HG03439 (cell line): Measurements from ENCODE around the gene TTC7B.

Experiments
- ATAC-seq: cut with Tn5 transposase; IDR thresholded peaks from one replicate; pipeline ENCODE4 v1.9.1; 2021; ENCODE audit warnings: mild to moderate bottlenecking, moderate library complexity; ENCODE audit not compliant: unreplicated experiment

The TTC7B gene

DNA sequence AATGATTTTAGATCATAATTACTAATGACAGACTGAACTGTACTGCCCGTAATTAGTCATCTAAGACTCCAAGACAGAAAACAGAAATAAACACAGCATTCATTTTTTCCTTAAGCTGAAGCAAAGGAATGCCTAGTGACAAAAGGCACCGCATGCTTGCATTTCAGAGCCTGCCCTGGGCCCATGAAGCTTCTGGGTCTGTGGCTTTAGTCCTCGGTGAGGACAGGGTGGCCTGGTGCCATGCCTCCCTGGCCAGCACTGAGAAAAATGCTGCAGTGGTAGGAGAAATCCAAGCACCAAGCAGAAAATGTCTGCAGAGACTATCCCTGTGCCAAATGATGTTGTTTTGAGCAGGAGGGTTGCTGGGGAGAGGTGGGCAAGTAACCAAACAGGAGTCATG, 247.8 kb downstream of the TTC7B start:
- no peak for ATAC-seq

DNA sequence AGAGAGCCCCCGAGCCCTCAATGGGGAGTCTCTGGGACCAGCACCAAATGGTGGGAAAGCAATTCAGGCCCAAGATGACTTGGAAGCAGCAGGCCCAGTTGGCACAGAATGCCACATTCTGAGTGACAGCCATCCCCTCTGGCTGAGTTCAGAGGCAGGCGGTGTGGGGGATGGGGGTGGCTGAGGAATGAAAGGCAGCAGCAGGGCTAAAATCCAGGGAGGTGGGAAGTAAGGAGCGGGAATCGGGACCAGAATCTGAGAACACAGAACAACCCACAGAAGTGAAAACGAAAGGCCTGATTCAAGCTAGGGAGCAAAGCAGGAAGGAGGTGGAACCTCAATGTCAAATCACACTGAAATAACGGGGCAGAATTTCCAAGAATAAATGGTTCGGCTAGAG, 248.2 kb downstream of the TTC7B start:
- no peak for ATAC-seq

DNA sequence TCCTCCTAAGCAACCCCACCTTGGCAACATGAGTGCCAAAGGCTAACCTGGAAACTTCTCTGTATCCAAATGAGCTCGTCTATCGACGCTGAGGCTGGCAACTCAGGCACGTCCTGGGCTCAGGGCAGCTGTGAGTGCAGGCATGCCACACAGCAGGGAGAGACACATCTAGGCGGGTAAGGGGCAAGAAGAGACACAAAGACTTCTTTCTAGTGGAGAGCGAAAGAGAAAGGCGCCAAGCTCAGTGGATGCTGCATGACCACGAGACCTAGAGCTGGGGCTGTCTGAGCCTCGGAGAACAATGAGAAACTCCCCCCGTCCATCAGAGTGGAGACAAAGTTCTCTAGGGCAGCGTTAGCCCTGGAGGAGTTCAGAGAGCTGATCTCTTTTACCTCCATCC, 249.0 kb downstream of the TTC7B start:
- no peak for ATAC-seq

DNA sequence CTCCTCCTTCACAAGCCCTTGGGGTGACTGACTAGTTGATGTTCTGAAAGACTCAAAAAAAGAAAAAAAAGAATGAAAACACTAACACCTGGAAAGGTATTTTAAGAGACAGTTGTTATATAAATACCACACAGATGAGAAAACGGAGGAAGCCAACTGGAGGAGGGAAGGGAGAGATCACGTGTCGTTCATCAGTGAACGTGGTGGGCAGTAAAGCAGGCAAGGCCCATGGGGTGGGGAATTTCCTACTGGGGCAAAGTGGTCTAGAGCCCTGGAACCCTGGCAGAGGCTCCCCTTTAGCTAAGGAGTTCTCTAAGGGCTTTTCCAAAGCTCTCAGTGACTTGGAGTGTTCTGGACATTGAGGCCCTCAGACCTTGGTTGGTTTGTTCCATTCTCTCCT, 249.7 kb downstream of the TTC7B start:
- ATAC-seq, result no peak

DNA sequence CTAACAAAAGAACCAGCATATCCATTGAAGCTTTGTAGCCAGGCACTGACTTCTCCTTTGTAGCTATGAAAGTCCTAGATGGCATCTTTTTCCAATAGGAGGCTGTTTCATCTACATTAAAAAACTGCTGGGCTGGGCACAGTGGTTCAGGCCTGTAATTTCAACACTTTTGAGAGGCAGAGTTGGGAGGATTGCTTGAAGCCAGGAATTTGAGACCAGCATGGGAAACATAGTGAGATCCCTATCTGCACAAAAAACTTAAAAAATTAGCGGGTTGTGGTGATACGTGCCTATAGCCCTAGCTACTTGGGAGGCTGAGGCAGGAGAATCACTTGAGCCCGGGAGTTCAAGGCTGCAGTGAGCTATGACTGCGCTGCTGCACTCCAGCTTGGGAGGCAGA, 251.7 kb downstream of the TTC7B start:
- ATAC-seq, result no peak

DNA sequence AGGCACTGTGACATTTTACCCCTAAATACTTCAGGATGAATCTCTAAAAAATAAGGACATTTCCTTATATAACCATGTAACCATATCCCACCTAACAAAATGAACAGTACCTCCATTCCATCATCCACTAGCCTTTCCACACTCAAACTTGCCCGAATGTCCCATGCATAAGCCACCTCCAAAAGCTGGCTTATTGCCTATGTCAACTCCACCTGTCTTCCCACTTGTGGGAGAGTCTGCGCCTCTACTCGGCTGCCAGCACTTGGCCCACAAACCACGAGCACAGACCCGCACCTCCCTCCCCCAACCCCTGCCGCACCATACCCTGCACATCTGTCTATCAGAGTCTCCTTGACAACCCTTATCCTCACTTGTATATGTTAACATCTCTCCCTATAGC, 253.6 kb downstream of the TTC7B start:
- ATAC-seq, result no peak

DNA sequence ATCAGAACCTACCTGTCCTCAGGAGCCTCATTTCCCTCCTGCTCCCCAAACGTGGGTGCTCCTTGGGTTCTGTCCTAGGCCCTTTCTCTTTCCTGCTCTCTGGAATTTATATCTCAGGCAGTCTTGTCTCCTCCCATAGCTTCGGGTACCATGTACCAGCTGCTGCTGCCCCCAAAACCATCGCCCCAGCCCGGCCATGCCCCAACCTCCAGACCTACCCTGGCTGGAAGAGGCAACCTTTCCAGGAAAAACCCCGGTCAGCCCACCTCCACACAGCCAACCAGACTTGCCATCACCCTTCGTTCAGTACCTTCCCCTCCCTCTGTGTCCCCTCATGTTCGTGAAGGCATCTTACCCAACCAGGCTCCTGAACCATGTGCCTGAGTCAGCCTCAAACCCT, 254.3 kb downstream of the TTC7B start:
- no peak for ATAC-seq

DNA sequence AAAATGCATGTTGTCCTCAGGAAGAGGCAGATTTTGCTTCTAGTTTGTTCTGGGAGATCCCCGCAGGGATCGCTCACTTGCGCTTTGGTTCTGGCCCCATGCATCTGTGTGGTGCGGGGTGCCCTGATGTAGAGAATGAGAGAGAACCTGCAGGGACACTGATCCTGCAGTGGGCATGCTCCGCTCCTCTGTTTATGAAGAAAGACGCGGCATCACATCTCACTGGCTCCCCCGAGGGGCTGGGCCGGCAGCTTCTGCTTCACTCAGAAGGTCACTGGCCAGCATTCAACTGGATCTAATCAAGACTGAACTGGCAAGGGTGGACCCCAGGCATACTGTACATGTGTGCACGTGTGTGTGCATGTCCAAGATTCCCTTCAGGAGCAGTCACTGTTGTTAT, 255.2 kb downstream of the TTC7B start:
- no peak for ATAC-seq

DNA sequence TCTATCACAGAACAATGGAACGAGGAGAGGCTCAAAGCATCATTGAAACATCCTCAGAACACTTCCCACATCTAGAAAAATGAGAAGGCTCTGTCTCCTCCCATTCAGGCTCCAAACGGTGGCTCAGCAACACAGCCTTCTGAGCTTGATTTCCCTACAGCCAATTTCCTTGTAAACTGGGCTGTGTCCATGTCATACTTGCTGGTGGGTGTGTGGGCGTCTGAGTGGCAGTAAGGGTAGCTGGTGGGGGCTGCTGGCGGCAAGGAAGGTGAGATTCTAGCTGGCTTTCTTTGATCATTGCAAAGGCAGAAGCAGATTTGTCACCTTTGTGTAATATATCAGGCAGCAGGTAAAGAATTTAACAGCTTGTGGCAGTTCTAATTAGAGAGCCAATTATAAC, 255.7 kb downstream of the TTC7B start:
- no peak for ATAC-seq

DNA sequence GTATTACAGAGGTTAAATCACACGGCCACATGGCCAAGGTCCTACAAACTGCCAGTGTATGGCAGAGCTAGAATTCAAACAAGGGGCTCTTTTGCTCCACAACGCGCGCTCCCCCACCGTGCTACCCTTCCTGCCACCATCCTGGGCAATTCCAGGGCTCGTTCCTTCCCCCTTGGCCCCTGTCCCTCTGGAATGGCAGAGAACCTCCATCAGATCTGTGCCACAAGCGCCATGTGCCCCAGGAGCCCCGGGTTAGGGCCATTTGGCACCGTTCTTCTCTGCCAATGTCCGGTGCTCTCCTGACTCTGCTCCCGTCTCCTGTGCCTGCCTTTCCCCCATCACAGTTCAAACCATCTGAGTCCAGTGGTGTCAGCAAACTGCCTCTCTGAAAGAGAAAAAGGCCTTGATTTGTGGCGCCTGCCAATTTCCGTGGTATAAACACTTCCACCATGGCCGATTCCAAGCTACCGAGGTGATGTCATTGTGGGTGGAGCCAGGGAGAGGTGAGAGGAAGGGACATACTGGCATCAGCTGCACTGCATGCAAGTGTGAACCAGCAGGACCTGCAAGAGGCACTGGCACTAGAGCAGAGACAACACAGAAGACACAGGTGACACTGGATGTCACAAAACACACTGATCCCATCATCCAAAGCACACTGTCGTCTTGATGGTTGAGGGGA, 256.3 kb downstream of the TTC7B start:
- no peak for ATAC-seq

DNA sequence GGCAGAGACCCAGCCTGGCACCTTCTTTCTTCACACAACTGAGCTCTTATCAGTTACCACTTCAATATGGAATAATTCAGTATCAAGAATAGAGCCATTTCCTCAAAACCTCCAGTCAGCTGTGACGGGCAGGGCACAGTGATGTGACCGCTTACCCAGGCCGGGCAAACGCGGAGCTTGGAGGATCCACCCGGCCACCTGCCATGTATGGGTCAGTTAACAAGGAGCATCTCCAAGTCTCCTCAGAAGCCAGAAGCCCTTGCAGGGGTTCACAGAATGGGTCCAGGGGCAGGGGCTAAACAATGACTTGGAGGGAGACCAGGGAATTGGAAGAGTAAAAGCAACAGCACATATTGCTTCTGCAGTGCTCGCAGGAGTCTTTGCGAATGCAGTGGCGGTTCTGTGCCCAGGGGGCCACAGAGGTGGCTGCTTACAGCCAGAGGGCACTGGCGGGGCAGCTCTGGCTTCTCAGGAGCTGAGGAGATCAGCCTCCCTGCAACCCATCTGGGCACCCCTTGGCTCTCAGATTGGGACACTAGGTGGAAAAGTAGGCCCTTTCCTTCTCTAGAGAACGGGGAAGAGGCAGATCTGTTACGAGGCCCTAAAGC, 257.1 kb downstream of the TTC7B start:
- ATAC-seq, result no peak

DNA sequence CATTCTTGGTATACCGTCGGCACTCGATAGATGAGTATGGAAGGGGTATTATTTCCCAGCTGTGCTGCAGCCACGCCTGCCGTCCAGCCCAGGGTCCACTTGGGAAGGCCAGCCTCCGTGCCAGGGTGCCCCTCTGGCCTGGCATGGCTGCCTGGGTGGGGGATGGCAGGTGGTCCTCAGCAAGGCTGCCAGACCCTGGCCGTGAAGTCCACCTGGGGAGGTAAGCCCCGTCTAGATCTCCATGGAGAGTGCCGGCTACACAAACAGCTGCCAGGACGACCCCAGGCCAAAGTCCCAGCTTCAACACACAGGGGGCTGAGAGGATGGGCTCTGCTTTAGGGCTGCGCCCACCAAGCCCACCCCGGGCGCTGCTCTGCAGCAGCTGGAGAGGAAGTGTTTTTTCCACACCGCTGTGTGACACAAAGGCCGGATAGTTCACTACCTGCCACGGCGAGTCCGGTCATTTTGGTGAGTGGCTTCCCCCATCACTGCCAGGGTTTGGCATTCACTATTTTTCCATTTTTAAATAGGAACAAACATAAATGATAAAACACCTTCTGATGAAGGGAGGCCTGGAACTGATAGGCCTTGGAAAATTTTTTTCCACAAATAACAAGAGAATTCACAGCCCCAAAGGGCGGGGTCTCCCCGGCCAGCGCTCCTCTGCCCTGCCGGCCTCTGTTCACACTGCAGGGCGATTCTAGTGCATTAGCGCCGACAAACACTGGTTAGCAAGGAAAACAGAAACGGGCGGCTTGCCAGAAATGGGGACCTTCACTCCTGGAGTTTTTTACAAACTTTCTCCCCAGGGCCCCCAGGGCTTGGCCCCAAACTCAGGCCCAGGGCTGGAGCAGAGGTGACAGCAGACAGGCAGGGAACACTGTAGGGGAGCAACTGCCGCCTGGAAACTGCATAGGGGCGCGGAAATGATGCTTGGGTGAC, 257.9 kb downstream of the TTC7B start:
- ATAC-seq, result no peak

DNA sequence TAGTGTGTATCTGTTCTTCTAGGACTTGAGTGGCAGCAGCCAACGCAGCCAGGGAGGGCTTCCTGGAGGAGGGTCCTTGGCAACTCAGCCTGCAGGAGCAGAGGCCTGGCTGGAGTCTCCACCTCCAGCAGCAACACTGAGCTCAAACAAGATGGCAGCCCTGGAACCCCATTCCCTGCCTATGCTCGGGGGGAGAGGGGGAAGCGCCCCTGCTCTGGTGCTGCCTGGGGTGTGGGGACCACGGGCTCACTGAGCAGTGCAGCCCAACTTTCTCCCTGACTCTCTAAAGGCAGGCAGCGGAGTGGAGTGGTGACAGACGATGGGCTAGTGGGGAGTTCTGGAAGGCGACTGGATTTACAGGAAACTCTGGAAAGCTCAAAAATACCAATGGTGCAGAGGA, 258.7 kb downstream of the TTC7B start:
- no peak for ATAC-seq

DNA sequence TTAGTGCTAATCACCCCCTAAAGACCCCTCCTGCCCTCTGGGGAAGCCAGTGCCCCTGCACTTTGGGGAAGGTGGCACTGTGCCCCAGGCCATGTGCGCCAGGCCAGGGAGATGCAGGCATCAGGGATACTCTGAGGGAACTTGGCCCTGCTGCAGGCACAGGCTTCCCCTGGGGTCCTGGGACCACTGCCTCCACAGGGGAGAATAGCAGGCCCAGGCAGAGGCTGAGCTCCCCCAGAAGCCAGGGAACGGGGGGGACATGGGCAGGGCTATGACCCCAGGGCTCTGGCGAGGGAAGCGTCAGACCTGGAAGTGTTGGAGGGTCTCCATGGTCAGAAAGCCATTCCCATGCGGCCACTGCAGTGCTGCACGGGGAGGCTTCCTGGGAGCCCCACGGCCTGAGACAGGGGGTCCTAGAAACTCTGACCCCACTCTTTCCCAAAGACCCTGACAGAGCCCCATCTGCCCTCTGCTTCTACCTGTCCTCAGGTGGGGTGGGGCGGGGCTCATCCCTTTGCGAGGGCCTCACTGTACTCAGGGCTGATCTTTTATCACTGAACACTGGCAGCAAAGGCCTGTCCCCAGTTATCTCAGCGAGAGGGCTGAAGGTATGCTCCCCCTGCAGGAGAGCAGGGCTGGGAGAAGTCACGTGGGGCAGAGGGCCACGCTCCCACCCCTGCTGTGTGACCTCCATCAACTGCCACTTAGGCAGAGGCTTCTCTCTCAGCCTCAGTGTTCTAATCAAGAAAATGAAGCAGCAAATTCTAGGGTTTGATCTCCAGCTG, 259.4 kb downstream of the TTC7B start:
- ATAC-seq, result no peak

DNA sequence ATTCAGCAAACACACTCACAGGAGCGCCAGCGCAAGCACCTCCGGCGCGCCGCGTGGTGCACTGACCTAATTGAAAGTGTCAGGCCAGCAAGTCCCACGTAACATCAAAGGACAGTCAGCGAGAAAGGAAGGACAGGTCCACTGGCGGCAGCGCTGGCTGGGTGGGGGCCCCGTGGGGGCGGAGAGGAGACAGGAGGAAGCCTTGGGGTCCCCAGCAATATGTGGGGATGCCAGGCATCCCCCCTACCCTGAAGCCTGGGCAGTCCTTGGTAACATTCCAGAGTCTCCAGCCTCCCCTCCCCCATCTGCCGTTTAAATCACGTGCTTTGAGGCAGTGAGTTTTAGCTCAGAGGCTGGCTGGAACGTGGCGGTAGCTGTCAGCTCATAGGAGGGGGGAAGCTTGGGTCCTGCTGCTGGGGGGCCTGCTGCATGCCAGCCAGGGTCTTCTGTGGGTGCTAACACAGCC, 260.2 kb downstream of the TTC7B start:
- ATAC-seq, result no peak

DNA sequence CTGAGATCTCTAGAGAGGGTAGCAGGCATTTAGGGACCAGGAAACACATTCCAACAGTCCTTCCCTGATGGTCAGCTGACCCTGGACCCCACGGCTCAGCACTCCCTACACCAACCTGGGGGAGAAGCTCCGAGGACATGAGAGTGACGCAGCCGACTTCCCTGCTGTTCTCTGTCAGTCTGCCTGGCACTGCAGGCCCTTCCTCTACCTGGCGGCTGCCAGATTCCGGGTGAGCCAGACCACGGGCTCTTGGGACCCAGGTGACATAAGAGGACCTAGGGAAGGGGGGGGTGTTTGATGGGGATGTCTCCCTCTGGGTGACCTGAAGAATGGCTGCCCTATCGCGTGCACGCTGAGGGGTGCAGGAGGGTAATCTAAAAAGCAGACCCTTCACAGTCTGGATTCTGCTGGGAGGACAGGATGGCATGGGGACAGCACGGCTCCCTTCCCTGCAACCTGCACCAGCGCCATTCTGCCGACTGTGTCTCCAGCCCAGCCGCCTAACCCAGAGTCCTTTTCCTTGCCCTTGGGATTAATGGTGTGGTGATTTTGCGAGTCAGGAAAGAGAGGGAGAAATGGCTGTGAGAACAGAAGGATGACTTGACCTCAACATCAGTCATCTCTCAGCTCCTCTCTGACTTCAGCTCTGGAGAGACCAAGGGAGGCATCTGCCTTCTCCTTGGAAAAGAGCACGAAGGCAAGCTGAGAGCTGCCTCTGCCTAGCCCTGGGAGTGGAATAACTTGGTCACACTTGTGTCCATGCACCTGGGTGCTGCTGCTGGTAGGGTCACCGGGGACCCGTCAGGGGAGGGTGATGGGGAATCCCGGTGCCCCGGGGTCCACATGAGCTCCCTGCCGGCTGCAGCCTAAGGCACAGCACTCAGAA, 260.9 kb downstream of the TTC7B start:
- ATAC-seq, result no peak

DNA sequence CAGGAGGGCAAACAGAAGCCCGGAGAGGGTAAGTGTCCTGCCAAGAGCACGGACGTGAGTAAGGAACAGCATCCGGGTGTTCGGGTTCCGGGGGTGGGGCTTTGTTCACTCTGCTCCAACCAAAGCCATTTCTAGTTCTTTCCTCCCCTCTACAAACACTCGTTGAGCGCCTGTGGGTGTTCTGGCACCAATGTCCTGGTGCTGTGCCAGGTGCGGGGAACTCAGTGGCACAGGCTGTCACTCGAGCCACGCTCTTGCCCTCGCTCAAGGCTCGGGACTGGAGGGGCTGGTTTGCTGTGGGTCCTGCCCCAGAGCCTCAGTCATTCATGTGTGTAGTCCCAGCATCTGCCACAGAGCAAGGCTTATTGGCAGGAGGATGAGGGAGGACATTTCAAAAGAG, 261.9 kb downstream of the TTC7B start:
- no peak for ATAC-seq

DNA sequence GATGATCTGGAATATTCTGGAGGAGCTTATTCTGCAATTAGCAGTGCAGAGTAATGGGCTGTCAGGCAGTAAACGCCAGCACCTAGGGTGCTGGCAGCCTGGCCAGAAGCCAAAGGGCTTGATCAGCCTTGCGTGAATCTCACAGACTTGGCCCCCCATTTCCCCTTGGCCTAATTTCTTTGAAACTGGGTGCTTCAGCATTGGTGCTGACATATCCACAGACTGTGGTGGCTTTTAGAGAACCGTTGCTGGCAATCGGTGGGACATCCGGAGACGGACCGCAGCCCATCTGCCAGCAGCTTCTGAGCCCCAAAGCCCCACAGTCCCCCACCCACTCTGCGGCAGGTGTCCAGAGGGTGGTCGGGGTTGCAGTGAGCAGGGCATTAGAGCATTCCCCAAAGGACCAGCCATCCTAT, 262.3 kb downstream of the TTC7B start:
- no peak for ATAC-seq

DNA sequence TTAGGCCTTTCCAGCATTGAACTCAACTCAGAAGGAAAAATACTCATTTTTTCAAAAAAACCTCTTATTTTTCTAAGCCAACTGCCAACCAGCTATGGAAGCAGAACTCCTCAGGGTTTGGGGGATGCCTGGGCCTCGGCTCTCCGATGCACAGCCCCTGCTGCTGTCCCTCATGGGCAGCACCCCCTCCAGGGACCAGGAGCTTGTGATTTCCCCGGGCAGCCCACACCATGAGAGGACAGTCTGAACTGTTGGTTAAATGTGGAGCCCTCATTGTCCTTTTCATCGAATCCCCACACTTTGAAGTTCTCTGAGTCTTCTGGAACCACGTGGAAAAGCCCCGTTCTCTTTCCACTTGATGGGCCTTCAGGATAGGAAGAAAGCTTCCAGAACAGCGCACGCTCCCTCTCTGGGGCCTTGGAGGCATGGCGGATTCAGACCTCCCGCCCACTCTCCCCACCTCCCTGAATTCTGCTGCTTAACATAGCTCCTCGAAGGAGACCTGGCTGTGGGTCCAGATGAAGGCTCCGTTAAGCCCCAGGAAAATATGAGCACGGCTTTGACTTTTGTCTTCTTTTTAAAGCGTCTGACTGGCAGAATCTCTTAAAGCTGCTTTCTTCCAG, 262.8 kb downstream of the TTC7B start:
- no peak for ATAC-seq
